Stimulated activated CD8-positive, alpha-beta memory T cell treated with anti-CD3 and anti-CD28 coated beads, Interleukin-4, amount 100 ng/mL, for 1 hour (primary cell): ENCODE results near the gene VSIG2.

Experiments used
- DNase-seq, 2 donors: peaks; one replicate each; pipeline ENCODE4 v3.0.0-alpha.2; 2020; ENCODE audit warnings: low read depth in 2 of 2, low spot score in 1 of 2

VSIG2 gene

GRCh38 chr11:124748481-124749343 is 3.3 kb downstream of the VSIG2 start:
- DNase-seq: no peak

- no peak for DNase-seq
Measured at GRCh38 chr11:124748100-124748418, 4.0 kb downstream of the VSIG2 start.

- DNase-seq: no peak
Measured at GRCh38 chr11:124747406-124748099, 4.5 kb downstream of the VSIG2 start.

GRCh38 chr11:124746621-124747243 is 5.3 kb downstream of the VSIG2 start:
- peak in 1 of 2 donors; percentile 60 for DNase-seq

GRCh38 chr11:124745835-124746620 is 6.0 kb downstream of the VSIG2 start:
- DNase-seq: no peak

GRCh38 chr11:124745270-124745834 is 6.7 kb downstream of the VSIG2 start:
- no peak for DNase-seq

- no peak for DNase-seq
Measured at GRCh38 chr11:124743050-124743449, 9.0 kb downstream of the VSIG2 start.

- DNase-seq: no peak
Measured at GRCh38 chr11:124742555-124742954, 9.5 kb downstream of the VSIG2 start.

- no peak for DNase-seq
Measured at GRCh38 chr11:124740277-124740882, 11.7 kb downstream of the VSIG2 start.

GRCh38 chr11:124739479-124740276 is 12.4 kb downstream of the VSIG2 start, which contains the start of gene NRGN:
Gene NRGN, plus strand, starts transcription at chr11:124739942. Its CDS starts 143 bp downstream, at chr11:124740085.
- DNase-seq: peak; percentile 59 to 66

GRCh38 chr11:124738713-124739478 is 13.2 kb downstream of the VSIG2 start:
- DNase-seq: no peak

GRCh38 chr11:124737638-124738305 is 14.3 kb downstream of the VSIG2 start:
- no peak for DNase-seq

GRCh38 chr11:124736736-124737135 is 15.3 kb downstream of the VSIG2 start:
- DNase-seq: no peak

GRCh38 chr11:124732230-124732629 is 19.8 kb downstream of the VSIG2 start:
- no peak for DNase-seq

- no peak for DNase-seq
Measured at GRCh38 chr11:124729571-124729970, 22.5 kb downstream of the VSIG2 start.

- no peak for DNase-seq
Measured at GRCh38 chr11:124728134-124728533, 23.9 kb downstream of the VSIG2 start.

- no peak for DNase-seq
Measured at GRCh38 chr11:124727474-124727873, 24.6 kb downstream of the VSIG2 start.

GRCh38 chr11:124725719-124726105 is 26.3 kb downstream of the VSIG2 start:
- DNase-seq: no peak
